GM12801 (cell line): ENCODE results near the gene TNS1.

Experiments used
- TF ChIP-seq, protein P1 (sequence below): IDR thresholded peaks from one replicate; pipeline ENCODE4 v1.5.1; 2011; ENCODE audit warnings: control low read depth; ENCODE audit not compliant: insufficient read length; ENCODE audit errors: extremely low read depth

TNS1 gene

DNA sequence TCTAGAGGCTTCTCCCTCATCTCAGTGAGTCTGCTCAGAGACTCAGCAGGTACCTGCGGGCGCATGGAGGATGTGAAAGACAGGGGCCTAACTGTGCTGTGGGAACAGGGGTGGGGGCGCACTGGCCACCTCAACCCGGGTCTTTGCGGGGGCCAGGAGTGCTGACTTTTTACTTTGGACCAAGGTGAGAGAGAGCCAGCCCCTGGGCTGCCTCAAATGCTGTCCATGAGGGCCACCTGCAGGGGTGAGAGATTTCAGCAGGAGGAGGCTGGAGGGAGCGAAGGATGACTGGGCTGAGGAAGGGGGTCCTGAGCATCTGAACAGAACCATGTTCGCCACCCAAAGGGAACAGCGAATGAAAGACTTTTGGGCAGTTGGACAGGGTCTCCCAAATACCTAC is 129.4 kb downstream of the TNS1 start:
- TF ChIP-seq, protein P1, sequence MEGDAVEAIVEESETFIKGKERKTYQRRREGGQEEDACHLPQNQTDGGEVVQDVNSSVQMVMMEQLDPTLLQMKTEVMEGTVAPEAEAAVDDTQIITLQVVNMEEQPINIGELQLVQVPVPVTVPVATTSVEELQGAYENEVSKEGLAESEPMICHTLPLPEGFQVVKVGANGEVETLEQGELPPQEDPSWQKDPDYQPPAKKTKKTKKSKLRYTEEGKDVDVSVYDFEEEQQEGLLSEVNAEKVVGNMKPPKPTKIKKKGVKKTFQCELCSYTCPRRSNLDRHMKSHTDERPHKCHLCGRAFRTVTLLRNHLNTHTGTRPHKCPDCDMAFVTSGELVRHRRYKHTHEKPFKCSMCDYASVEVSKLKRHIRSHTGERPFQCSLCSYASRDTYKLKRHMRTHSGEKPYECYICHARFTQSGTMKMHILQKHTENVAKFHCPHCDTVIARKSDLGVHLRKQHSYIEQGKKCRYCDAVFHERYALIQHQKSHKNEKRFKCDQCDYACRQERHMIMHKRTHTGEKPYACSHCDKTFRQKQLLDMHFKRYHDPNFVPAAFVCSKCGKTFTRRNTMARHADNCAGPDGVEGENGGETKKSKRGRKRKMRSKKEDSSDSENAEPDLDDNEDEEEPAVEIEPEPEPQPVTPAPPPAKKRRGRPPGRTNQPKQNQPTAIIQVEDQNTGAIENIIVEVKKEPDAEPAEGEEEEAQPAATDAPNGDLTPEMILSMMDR: no peak

DNA sequence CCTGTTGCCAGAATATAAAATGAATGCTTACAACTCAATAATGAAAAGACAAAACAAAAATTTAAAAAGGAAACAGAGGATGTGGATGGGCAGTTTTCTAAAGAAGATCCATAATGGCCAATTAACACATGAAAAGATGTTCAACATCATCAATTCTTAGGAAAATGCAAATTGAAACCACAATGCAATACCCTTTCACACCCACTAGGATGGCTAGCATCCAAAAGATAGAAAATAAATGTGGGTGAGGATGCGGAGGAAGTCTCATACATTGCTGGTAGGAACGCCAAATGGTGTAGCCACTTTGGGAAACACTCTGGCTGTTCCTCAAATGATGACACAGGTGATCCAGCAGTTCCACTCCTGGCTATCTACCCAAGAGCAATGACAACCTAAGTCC is 130.5 kb downstream of the TNS1 start:
- TF ChIP-seq, protein P1: no peak

DNA sequence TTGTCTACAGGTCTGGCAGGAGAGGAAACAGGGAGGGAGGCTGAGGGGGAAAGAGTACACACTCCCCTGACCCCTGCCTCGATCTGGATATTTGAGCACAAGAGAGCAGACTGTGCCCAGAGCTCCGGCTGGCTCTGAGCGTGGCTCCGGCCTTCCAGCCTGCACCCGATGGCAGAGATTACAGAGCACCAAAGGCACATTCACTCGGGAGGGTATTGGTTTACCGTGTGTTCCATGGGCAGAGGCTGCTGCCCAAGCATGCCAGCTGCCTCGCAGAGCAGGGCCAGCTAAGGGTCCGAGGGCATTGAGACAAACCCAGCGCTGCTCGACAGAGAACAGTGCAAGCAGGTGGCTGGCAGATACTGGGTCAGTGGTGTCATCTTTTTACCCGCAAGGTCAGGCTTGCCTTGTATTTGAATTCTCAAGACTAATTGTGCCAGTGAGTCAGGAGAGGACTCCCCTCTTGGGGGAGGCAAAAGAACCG is 132.2 kb downstream of the TNS1 start:
- TF ChIP-seq, protein P1: no peak

DNA sequence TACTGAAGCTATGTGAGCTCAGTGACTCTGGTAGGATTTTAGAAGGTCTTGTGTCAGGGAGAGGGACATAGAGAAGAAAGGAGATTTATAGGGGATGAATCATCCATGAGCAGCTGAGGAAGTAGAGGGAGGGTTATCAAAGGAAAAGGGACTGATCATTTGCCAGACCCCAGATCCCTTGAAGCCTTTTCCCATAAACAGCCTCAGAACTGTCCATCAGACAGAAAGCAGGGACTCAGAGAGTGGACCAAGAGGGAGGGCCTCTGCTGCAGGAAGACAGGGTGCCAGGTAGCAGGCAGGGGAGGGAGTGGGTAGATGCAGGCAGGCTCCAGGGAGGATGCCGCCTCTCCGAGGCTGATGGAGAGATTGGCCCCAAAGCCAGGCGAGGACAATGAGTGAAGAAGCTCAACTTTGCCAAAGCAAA is 133.9 kb downstream of the TNS1 start:
- TF ChIP-seq, protein P1: no peak

DNA sequence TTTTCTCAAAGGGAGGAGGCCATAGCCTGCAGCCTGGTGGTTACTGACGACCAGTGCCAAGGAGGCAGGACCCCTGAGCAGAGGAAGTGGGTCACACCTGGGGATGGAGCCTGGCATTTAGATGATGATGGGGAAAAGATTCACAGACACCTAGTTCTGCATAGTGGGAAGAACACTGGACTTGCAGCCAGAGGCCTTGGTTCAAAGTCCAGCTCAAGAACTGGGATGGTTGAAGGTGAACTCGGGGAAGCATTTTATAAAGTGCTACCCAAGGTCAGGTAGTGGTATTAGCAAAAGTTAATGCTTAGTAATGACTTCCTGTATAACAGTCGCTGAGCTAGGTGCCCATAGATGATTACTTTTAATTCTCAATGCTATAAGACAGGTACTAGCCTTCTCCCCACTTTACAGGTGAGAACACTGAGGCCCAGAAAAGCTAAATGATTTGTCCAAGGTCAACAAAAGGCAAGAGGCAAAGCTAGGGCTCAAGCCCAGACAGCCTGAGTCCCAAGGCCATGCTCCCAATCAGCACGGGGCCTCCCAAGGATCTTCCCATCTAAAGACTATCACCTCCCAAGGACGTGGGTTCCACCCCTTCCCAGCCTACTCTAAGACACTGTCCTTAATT is 134.4 kb downstream of the TNS1 start:
- TF ChIP-seq, protein P1: no peak

DNA sequence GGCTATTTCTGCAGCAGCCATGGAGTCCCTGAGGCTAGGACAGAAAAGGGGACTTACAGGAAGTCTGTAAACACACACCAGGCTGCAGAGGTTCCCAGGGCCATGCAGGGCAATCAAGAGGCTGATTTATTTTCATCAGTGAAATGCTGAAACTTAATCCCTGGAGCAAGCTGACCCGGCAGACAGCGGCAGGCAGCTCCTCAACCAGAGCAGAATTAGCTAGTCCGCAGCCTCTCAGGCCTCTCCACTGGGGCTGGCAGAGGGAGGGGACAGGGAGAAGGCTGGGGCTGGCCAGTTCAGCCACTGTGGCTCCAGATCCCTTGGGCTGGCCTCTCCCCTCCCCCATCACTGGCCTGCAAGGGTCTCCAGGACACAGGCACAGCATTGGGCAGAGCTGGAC is 136.3 kb downstream of the TNS1 start:
- TF ChIP-seq, protein P1: no peak

DNA sequence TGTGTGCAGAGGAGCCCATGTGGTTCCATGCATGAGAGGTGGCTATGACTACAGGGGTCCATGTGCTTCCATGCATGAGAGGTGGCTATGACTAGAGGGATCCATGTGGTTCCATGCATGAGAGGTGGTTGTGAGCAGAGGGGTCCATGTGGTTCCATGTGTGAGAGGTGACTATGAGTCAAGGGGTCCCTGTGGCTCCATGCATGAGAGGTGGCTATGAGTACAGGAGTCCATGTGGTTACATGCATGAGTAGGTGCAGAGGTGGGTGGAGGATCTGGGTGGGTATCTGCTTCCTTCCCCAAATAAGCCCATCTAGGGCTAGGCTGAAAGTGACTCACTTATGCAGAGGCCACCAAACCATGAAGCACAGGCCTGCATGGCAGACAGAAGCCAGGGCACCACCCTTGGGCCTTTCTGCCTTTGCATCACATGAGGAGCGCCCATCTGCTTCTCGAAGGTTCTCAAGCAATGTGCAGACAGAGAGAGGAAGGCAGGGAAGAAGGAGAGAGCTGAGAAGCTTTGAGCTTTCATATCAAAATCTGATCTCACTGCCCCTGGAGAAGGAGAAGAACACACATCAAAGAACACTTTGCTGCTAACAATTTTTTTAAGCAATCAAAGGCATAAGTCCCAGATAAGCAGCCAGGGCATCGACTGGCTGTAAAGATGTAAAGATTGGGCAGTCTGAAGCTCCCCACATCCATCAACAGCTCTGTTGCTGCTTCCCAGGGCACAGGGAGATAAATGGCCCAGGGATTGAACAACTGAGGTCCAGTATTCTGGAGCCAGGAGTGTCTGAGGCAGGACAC is 137.6 kb downstream of the TNS1 start:
- TF ChIP-seq, protein P1: no peak
